AML-193 (cell line): Measurements from ENCODE around the gene RADIL.
"Not testable (repeated sequence)": the region's sequence is repeated elsewhere in the genome, so short reads cannot be mapped to it uniquely, and the experiment has no call there.

Experiments used
- DNase-seq, 2 experiments: peaks; one replicate each; lab custom pipeline; 2025; lab: John Stamatoyannopoulos, UW

RADIL gene

GRCh38 chr7:4883372-4884144 is at the start of gene RADIL:
RADIL (minus strand) TSS chr7:4883716; CDS start chr7:4878139, 5,577 bp downstream.
- peak; percentile 35 to 44 for DNase-seq

GRCh38 chr7:4931943-4932342 is 48.4 kb upstream of the RADIL start:
- DNase-seq, result no peak

- no peak for DNase-seq
Observed at GRCh38 chr7:4929005-4929404, 45.5 kb upstream of the RADIL start.

GRCh38 chr7:4928445-4928844 is 44.9 kb upstream of the RADIL start:
- no peak for DNase-seq

GRCh38 chr7:4919969-4920766 is 36.7 kb upstream of the RADIL start:
- no peak for DNase-seq

GRCh38 chr7:4916113-4916512 is 32.6 kb upstream of the RADIL start:
- DNase-seq, result no peak

GRCh38 chr7:4911111-4911828 is 27.8 kb upstream of the RADIL start:
- no peak for DNase-seq

GRCh38 chr7:4906682-4907081 is 23.2 kb upstream of the RADIL start:
- DNase-seq, result no peak

- DNase-seq, result no peak
Observed at GRCh38 chr7:4905171-4905570, 21.7 kb upstream of the RADIL start.

- DNase-seq, result no peak
Observed at GRCh38 chr7:4904346-4904745, 20.8 kb upstream of the RADIL start.

- no peak for DNase-seq
Observed at GRCh38 chr7:4895766-4896165, 12.2 kb upstream of the RADIL start.

- no peak for DNase-seq
Observed at GRCh38 chr7:4894482-4894881, 11.0 kb upstream of the RADIL start.

- no peak for DNase-seq
Observed at GRCh38 chr7:4893929-4894475, 10.5 kb upstream of the RADIL start.

GRCh38 chr7:4893188-4893587 is 9.7 kb upstream of the RADIL start:
- DNase-seq, result not testable (repeated sequence)

GRCh38 chr7:4891522-4891921 is 8.0 kb upstream of the RADIL start:
- not testable (repeated sequence) for DNase-seq

- DNase-seq, result no peak
Observed at GRCh38 chr7:4889682-4890081, 6.2 kb upstream of the RADIL start.

GRCh38 chr7:4888161-4888560 is 4.6 kb upstream of the RADIL start:
- DNase-seq, result no peak

GRCh38 chr7:4886671-4887070 is 3.2 kb upstream of the RADIL start:
- DNase-seq, result no peak

- DNase-seq, result no peak
Observed at GRCh38 chr7:4885317-4885807, 1.8 kb upstream of the RADIL start.

GRCh38 chr7:4884164-4884563 is 648 bp upstream of the RADIL start:
- no peak for DNase-seq

- no peak for DNase-seq
Observed at GRCh38 chr7:4883033-4883371, 514 bp downstream of the RADIL start.
